HUDEP-2 (cell line): ENCODE data around the gene DOP1B.
A peak's percentile ranks its signal among the peaks of the same experiment; 100 is the strongest.
"Not testable (repeated sequence)": the region's sequence is repeated elsewhere in the genome, so short reads cannot be mapped to it uniquely, and the experiment has no call there.

Source experiments
- DNase-seq, 76 experiments: peaks; one replicate each; lab custom pipeline; 2025; ENCODE audit not compliant: unreplicated experiment in 76 of 76; lab: John Stamatoyannopoulos, UW

The DOP1B gene

DNA sequence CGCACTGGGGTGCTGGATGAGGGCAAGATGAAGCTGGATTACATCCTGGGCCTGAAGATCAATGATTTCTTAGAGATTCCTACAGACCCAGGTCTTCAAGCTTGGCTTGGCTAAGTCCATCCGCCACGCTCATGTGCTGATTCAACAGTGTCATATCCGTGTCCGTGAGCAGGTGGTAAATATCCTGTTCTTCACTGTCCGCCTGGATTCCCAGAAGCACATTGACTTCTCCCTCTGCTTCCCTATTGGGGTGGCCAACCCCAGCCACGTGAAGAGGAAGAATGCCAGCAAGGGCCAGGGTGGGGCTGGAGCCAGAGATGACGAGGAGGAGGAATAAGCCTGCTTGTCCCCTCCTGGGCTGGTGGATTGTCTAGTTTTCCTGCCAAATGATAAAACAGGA is 23.9 kb upstream of the DOP1B start:
- no peak for DNase-seq

DNA sequence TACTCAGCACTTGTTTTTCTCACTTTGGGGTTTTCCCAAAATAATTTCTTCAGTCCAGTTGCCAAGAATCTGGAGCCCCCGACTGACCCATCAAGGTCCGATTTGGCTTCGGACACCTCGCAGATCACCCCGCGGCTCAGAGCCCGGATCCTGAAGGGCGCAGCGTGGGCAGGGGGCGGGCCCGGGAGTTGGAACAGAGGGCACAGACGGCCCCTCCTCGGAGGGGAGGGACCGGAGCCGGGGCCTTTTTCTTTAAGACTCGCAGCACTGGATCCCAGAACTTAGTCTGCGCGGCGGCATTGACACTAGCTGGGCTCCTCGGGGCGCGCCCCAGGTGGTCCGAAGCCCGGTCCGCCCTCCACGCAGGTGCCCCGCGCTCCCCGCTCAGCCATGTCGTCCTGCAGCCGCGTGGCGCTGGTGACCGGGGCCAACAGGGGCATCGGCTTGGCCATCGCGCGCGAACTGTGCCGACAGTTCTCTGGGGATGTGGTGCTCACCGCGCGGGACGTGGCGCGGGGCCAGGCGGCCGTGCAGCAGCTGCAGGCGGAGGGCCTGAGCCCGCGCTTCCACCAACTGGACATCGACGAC is 21.7 kb upstream of the DOP1B start, which contains the start of gene CBR3:
Gene CBR3 (plus strand): TSS at position 277 of the 588 bp plus-strand sequence. CDS start 114 bp downstream, at position 391.
- DNase-seq: no peak

DNA sequence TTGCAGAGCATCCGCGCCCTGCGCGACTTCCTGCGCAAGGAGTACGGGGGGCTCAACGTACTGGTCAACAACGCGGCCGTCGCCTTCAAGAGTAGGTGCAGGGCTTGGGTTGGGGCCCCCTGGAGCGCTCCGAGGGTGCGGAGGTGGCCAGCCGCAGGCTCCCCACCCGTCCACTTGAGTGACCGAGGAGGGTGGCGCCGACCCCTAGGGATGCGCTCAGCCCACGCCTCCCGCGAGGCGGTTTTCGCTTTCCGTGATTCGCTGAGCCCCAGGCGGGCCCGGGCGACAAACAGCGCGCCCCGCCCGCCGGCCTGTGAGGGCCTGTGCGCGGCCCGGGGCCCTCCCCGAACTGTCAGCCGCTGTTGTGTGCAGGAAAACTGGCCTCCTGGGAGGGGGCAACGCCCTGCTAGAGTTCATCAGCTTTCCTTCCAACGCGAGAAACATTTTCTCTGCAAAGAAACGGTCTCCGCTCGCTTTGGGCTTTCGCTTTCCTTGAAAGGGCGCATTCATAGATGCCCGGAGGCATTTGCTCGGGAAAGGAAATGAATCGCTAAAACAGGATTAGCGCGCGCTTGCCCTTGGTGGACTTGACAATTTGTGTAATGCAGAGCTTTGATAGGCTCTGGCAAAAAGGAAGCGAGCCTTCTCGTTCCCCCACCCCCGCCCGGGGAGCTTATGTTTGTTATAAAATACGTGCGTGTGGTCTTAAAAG is 21.1 kb upstream of the DOP1B start:
- DNase-seq: peak in 16 of 76 experiments; percentile 9 to 38 (median 18)

DNA sequence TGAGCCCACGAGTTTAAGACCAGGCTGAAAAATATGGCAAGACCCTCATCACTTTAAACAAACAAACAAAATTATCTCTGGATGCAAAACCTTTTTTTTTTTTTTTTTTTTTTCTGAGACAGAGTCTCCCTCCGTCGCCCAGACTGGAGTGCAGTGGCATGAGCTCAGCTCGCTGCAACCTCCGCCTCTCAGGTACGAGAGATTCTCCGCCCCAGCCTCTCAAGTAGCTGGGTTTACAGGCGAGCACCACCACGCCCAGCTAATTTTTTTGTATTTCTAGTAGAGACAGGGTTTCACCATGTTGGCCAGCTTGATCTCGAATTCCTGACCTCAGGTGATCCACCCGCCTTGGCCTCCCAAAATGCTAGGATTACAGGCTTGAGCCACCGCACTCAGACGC is 16.8 kb upstream of the DOP1B start:
- not testable (repeated sequence) for DNase-seq

DNA sequence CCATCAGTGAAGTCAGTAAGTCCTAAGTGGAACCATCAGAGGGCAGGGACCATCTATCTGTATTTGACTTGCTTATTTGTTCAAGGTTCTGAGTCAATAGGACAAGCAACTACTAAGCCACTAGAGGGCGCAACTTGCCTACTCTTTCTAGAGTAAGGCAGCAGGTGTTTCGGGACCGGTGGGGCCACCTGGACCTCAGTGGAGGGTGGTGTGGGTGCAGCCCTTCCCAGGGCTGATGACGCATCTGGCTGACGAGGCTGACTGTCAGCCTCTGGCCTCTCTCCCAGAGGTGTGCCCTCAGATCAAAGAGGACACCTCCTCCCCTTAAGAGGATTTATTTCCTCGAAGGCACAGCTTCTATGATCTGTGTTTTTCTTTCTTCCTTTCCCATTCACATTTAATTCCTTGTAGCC is 15.1 kb upstream of the DOP1B start:
- peak in 73 of 76 experiments; percentile 19 to 87 (median 64) for DNase-seq

DNA sequence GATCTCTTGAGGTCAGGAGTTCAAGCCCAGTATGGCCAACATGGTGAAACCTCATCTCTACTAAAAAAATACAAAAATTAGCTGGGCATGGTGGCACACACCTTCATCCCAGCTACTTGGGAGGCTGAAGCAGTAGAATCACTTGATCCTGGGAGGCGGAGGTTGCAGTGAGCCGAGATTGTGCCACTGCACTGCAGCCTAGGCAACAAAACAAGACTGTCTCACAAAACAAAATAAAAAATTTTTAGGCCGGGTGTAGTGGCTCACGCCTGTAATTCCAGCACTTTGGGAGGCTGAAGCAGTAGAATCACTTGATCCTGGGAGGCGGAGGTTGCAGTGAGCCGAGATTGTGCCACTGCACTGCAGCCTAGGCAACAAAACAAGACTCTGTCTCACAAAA is 12.4 kb upstream of the DOP1B start:
- not testable (repeated sequence) for DNase-seq

DNA sequence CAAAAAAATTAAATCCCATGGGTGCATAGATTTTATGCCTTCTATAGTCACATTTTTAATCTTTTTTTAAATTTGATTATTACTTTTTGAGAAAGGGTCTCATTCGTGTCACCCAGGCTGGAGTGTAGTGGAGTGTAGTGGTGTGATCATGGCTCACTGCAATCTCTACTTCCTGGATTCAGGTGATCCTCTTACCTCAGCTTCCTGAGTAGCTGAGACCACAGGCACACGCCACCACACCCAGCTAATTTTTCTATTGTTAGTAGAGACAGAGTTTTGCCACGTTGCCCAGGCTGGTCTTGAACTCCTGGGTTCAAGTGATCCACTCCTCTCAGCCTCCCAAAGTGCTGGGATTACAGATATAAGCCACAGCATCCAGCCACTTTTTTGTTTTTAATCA is 11.4 kb upstream of the DOP1B start:
- no peak for DNase-seq

DNA sequence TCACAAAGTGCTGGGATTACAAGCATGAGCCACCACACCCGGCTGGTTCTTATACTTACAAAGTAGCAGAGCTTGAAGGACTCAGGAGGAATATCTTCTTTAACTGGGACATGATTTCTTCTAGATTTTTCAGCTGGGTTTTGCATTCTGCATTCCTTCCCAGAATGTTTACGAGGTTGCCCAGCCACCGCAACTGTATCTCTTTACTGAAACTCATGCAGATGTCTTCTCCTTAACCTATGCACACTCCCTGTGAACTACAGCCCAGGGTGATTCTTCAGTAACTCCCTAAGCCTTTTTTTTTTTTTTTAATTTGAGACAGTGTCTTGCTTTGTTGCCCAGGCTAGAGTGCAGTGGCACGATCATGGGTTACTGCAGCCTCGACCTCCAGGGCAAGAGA is 8.7 kb upstream of the DOP1B start:
- DNase-seq: no peak

DNA sequence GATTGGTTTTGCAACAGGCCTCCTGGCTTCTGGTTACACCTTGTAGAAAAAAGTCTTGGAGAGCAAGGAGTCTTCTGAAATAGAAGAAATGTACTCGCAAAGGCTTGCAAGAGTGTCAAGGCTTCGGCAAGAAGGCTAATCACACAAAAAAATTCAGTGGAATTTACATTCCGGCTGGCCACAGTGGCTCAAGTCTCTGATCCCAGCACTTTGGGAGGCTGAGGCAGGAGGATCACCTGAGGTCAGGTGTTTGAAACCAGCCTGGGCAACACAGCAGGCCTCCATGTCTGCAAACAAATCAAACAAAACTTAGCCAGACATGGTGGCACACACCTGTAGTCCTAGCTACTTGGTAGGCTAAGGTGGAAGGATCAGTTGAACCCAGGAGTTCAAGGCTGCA is 7.7 kb upstream of the DOP1B start:
- DNase-seq: no peak

DNA sequence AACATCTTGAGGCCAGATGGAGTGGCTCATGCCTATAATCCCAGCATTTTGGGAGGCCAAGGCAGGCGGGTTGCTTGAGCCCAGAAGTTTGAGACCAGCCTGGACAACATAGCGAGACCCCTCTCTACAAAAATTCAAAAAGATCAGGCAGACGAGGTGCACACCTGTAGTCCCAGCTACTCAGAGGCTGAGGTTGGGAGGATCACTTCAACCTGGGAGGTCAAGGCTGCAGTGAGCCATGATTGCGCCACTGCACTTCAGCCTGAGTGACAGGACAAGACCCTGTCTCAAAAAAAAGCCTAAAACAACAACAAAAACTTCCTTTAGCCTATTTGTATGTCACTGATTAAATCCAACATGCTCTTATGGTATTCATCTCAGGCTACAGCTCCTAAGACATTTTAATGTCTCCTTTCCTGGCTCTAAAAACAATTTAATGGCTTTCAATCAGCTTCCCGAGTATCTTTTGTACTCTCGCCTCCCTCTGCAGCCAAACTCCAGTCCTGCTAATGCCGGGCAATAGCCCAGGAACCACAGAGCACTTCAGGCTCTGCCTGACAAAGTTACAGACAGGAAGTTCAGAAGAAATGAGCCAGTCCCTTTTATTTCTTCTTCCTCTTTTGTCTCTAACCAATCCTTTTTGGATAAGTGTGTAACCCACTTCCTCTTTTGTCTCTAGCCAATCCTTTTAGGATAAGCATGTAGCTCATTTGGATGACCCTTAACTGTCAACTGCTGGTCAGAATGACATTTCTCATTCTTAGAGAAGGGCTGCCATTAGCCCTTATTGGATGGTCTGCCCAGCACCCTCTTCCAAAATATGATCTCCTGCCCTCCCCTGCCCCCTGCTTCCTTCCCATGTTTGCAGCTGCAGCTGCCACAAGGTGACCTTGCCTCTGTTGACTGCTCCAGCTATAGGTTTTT is 6.6 kb upstream of the DOP1B start:
- peak in 19 of 76 experiments; percentile 6 to 66 (median 29) for DNase-seq

DNA sequence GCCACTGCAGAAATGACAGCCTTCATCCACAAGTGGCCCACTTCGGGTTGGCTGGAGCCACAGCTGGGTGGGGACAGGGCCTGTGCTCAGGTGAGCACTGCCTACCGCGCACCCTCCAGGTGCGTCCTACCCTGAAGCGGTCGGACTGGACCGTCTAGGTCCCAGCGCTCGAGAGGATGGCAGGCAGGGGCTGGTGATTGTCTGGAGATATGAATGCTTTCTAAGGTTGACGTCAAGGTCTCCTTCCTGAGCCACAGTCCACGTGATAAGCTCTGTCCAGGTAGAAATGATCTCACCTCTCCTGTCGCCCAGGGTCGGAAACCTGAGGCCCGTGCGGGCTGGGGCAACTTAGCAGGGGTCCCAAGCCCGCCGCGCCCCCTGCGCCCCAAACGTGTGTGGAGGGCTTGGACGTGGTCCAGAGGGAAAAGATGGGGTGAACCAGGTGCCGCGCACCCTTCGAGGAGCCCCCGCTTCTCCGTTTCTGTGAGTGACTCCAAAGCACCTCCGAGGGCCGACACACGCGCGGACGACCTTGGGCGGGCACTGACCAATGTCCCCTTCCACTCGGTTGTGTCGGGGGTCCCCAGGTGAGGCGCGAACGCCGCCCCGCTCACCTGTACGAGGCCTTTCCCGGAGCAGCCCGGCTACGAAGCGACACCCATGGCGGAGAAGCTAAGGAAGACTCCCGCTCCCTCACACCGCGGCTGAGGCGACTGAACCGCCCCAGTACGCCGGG is 853 bp upstream of the DOP1B start:
- no peak for DNase-seq

DNA sequence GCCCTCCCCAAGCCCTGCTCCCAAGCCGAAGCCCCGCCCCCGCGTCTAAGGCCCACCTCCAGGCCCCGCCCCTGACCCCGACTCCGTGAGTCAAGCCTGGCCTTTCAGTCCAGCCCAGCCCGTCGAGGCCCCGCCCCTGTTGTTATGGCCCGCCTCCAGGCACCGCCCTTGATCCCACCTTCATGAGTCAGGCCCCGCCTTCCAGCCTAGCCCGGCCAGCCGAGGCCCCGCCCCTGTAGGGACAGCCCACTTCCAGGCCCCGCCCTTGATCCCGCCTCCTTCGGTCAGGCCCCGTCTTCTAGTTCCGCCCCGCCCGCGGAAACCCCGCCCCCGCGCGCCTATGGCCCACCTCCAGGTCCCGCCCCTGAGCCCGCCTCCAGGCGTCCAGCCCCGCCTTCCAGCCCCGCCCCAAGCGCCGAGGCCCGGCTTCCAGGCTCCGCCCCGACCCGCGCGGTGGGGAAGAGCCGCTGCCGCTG is 247 bp upstream of the DOP1B start:
- DNase-seq: peak; percentile 86 to 100 (median 99)

DNA sequence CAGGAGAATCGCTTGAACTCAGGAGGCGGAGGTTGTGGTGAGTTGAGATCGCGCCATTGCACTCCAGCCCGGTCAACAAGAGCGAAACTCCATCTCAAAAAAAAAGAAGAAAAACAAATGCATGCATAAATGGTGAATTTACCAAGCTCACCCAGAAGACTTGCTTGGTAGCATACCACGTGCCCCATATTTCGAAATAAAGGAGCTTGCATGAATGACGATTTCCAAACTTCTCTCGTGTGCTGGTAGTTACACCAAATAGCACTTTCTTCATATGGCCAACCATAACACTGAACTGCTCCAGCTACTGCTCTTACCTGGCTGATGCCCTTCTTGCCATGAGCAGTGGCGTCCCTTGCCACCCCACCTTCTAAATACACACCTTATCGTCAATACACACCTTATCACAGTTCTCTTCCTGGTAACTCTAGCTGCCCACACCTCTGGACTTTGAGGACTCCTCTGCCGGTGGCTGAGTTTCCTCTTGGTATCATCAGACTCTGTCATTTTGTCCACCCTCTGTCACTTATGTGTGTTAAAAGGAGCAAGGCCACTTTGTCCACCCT is 2.8 kb downstream of the DOP1B start:
- no peak for DNase-seq

DNA sequence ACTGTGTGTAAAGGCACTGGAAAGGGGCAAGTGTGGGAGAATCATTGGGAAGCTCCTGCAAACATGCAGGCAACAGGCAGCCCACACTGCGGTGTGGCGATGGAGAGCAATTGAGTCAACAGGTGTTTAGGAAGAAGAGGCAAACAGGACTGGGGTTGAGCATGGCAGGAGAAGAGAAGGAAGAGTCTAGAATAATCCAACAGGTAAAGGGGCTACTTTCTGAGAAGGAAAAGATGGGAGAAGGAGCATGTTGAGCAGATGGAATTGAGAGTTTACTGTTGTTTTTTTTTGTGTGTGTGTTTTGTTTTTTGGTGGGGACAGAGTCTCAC is 4.2 kb downstream of the DOP1B start:
- no peak for DNase-seq

DNA sequence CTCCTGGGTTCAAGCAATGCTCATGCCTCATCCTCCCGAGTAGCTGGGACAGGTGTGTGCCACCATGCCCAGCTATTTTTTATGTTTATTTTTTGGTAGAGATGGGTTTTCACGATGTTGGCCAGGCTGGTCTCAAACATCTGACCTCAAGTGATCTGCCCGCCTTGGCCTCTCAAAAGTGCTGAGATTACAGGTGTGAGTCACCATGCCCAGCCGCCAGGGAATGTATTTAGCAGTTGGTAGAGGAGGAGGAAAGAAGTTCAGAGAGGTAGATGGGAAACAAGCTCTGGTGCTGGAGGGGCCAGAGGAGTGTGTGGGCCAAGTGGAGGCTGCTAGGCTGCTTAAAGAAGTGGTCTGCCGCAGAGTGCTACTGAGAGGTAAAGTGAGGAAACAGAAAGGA is 6.0 kb downstream of the DOP1B start:
- no peak for DNase-seq

DNA sequence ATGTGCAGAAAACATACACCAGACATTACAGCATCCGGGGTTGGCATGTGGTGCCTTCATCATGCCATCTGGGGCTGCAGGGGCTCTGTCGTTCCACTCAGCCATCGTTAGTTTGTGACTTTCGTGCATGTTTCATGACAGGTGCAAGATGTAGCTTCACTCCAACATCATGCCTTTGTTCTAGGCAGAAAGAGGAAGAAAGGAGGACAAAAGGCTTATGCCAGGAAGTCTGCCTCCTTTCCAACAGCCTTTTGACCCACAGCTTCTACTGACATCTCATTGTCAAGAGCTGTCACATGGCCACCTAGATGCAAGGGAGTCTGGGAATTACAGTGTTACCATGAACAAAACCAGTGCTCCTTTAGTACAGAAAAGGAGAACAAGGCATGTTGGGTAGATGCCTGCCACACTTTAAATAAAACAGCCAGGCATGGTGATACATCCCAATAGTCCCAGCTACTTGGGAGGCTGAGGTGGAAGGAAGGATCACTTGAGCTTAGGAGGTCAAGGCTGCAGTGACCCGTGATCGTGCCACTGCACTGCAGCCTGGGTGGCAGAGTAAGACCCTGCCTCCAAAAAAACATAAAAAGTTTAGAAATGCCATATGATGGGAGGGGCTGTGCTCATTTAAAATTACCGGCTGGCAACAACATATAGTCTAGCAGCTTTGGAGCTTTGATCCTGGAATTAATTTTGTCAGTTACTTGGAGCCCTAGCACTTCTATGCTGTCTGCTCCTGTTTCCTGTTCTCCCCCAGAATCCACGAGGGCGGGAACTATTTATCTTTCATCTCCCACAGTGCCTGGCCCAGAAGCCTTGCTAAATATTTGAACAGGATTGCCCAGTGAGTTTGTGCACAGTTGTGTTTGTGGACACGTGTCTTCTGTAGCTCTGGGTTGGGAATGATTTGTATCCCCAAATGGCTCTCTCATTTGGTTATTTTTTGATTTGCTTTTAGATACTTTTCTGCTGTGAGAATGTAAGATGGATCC is 7.4 kb downstream of the DOP1B start:
- DNase-seq: no peak

DNA sequence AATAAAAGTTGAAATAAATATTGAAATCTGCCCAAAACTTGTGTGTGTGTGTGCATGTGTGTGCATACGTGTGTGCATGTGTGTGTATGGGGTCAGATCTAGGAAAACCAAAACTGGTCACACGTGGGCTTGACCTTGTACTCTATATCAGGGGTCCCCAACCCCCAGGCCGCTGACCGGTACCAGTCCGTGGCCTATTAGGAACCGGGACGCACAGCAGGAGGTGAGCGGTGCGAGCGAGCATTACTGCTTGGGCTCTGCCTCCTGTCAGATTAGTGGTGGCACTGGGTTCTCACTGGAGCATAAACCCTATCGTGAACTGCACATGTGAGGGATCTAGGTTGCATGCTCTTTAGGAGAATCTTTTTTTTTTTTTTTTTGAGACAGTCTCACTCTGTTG is 8.7 kb downstream of the DOP1B start:
- DNase-seq: no peak

DNA sequence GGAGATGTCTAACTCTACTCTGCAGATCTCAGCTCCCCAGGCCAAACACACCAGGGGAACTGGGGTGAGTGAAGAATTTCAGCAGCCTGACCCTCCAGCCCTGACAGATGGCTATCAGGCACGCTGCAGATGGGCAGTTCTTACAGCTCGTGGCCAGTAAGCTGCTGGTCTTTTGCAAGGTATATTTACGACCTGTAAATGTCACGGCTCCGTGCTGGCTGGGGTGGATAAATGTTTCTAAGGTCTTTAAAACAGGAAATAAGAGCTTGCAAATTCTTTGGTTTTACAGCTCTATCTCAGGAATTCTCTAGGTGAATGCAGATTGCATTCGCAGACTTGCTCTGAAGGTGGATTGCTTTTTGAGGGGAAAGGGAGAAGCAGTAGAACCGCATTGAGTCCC is 10.1 kb downstream of the DOP1B start:
- DNase-seq: no peak

DNA sequence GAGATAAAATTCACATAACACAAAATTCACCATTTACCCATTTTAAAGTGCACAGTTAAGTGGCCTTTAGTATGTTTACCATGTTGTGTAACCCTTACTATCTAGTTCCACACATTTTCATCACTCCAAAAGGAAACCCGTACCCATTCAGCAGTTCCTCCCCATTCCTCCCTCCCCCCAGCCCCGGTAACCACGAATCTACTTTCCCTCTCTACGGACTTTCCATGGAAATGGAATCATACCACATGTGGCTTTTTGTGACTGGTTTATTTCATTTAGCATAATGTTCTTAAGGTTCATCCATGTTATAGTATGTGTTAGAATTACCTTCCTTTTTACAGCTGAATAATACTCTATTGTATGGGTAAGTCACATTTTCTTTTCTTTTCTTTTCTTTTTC is 10.9 kb downstream of the DOP1B start:
- no peak for DNase-seq
